Bone marrow (tissue), 2 donors: ENCODE data around the gene DACH1.

Source experiments
- DNase-seq, 2 donors: peaks; one replicate each; lab custom pipeline; 2025; lab: John Stamatoyannopoulos, UW

The DACH1 gene

DNA sequence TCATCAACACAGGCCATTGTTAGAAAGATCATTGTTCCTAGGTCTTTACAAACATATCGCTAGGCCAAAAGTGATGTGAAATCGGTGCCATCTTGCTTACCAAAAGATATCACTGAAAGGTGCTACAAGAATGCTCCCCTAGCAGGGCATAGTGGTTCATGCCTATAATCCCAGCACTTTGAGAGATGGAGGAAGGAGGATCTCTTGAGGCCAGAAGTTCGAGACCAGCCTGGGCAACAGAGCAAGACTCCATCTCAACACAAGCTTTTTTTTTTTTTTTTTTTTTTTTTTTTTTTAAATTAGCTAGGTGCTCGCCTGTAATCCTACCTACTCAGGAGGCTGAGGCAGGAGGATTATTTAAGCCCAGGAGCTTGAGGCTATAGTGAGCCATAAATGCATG, 92.1 kb downstream of the DACH1 start:
- DNase-seq, result no peak

- DNase-seq, result no peak
Observed at GRCh38 chr13:71773531-71773930, 93.5 kb downstream of the DACH1 start.

GRCh38 chr13:71772361-71772760, 94.6 kb downstream of the DACH1 start:
- DNase-seq, result no peak

GRCh38 chr13:71771144-71771543, 95.9 kb downstream of the DACH1 start:
- DNase-seq, result no peak

DNA sequence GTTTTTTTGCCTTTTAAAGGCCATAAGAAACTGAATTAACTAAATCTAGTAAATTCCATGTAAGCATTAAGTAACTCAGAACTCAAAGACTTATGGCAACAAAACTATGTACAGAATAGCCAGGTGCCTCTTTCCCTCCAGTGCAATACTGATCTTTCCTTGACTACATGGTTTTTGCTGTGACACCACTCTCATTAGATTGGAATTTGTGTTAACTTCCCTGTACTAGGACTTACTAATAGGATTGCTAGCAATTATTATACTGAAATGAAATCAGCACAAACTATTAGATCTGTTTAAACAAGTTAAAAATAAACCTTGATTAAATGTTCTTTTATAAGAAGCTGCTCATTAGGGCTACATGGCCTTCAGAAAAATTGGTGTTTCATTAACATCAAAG, 96.3 kb downstream of the DACH1 start:
- no peak for DNase-seq

DNA sequence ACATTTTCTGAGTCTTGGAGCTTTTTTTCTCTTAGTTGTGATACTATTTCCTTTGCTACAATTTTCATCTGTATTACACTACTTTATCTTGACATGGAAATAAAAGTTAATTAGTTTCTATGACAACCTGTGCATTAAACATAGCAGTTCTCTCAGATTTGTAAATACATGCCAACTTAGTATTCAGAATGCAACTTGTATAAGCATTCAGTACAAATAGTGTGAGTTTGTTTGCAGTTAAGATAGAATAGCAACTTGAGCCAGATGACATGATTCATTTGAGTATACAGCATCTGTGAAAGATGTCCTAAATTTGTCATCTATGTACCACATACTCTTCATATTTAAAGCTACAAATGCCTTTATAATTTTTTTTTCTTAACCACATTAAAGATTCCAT, 98.1 kb downstream of the DACH1 start:
- DNase-seq, result no peak

- DNase-seq, result no peak
Observed at GRCh38 chr13:71759651-71760511, 107.1 kb downstream of the DACH1 start.

DNA sequence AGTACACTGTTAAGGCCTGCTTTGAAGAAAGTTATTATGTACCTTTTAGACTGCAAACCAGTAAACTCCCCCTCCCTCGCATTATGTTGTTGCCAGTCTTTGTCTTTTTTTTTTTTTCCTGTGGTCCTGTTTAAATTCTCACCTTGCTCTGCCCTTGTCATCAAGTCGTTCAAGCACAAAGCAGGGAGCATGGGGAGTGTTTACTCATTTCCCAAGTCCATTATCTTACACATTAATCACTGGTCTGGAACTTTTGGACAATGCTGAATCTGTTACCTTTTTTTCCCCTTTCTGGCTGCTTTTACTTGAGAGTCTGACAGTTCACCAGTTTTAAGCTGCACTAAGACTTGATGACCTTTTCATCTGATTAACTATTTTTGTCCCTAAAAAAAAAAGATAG, 108.2 kb downstream of the DACH1 start:
- DNase-seq, result no peak

- DNase-seq, result no peak
Observed at GRCh38 chr13:71754407-71754974, 112.5 kb downstream of the DACH1 start.

DNA sequence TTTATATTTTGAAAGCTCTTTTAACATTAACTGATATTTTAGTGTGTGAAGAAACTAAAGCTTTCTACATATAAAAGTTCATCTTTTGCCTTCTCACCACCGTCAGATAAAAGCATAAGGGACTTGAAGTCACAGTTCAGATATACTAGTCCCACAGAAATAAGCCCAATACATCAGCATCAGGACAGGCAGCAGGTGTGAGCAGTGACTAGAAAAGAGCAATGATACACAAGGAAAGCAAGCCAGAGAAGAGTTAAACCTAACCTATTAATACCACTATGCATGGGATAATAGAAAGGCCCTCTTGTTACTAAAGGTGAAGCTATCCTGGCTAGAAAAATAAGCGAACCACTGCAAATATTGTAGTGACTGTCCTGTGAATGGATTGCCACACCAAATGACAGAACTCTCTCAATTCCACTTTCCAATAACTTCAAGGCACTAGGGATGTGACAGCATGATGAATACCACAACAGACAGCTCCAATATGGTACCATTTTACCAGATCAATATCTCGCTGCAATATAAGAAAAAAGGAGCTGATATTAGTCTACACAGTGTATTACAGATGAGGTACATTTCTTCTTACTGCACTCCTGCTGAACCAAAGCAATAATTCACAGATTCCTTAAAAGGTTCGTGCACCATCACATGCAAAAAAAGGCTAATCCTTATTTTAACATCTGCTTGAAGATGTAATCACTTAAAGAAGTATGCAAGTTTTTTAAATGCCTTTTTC, 114.1 kb downstream of the DACH1 start:
- DNase-seq, result no peak

DNA sequence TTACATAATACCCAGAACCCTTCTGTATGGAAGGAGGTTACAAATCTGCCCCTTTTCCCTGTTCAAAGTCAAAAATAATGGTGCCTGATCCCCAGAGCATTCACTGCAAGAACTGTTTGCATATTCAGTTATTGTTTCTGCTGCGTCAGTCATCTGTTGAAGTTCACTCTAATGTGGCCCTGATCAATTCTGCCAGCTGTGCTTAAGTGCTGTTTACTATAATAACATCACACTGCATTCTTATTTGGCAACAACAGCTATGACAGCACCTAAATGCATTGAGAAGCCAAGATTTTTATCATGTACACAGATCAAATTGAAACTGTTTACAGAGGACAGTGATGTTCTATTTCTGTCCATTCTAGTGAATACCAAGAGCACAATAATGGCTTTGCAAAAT, 115.9 kb downstream of the DACH1 start:
- DNase-seq, result no peak

DNA sequence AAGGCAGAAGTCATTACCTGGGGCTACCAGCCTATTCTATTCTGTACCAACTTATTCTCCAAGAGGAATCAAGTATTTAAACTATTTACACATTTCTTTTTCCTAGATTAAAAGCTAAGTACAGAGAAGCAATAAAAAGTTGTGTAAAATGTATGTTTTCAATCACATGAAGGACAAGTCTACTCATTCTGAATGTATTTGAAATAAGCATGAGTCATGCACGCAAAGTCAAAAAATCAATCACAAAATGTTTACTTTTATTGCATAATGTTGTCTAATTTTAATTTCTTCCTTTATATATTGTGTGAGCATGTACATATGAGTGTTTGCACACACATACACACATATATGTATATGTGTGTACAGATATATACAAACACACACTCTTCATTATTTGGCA, 136.7 kb downstream of the DACH1 start:
- no peak for DNase-seq

DNA sequence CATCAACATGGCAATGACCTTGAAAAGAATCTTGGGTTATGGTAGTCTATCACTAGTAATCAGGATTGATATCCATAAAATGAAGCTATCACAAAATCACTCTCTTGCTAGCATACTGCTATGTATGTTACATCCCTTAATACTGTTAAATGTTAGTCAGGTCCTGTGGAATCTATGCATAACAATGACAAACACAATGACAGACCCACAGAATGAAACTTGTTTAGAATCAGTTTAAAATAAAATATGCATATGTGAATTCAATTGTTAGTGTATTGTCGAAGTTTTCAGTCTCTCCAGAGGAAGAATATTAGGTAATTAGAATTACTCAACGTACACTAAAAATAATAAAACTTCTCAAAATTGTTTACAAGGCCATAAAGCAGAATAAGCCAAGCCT, 137.6 kb downstream of the DACH1 start:
- DNase-seq, result no peak

DNA sequence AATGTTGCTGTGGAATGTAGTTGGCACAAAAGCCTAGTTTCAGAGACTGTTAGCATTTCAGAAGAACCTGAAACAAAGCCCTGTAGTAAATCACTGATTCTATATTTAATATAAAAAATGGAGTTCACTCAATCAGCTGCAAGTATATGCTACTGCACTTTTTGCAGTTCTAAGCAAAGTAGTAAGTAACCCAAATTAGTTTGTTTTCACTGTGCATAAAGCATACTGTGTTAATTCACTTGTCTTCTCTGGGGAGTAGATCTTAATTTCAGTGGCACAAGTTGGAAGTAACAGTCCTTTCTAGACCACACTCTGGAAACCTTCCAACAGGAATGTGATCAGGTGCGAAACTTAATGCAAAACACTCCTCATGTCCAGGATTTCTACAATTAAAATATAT, 139.3 kb downstream of the DACH1 start:
- DNase-seq, result no peak

DNA sequence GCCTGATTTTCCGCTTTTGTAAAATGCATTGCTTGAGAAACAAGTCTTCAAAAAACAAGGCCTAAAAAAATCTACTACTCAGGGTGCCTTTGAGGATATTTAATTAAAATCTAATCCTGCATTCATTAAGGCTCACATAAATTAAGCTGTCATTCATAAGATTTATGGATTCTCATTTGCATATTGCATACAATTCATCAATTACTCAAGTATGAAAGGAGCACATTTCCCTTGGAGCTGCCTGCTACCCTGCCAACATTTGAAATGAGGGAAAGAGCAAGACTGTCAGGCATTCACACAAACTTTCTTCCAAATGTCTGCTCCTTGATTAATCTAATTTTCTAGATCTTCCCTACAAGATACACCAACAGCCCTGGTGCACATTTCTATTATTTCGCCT, 140.0 kb downstream of the DACH1 start:
- DNase-seq, result no peak

DNA sequence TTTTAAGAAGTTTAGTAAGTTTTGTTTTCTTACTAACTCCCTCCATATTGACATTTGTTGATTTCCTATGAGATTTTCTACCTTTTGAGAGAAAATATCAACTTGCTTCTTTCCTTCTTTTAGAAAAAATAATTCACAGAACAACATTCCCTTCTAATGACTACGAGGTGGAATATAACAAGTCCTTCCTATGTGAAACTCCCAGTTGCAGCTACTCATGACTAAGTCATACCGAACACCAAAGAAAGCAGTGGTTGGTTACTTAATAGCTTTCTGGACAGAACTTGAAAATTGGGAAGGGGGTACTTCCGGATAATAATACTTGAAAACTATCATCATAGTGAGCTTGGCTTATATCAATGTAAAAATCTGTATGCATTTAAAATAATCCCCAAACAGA, 144.8 kb downstream of the DACH1 start:
- no peak for DNase-seq

DNA sequence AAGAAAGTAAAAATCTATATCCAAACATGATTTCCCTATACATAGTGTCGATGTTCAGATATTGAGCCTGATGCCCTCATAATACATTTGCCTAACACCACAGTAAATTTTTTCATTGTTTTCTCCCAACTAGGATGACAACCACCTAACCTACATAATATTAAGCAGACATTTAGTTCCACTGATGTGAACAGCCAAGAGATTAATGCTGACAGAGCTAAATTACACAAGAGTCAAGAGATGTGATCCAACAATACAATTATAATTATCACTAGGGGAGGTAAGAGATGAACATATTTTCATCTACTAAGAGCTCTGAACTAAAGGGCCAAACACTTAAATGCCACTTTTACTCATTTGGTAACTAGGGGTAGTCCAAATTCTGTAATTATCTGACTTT, 145.9 kb downstream of the DACH1 start:
- no peak for DNase-seq

- DNase-seq, result no peak
Observed at GRCh38 chr13:71718931-71719330, 148.1 kb downstream of the DACH1 start.

DNA sequence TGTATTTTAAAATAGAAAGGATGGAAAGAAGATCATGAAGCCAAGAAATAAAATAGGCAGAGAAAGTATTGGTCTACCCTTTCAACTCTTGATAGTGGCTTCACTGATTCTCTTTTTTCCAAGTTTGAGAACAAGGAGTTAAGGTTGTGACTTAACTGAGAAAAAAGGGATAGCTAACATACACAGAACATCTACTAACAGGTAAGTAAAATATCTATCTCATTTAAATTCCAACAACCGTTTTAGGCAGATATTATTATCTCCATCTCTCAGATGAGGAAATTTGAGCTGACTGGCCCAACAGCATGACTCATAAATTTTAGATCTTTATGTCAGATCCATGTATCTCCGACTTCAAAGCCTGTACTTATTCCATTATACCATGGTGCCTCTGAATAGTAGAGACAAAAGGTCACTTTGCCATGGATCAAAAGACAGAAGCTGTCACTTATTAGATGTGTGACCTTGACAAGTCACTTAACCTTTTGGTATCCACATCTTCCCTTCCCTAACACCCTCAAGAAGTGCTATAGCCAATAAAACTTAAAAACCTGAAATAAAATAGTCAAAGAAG, 152.1 kb downstream of the DACH1 start:
- DNase-seq, result no peak

- DNase-seq, result no peak
Observed at GRCh38 chr13:71712988-71713653, 153.9 kb downstream of the DACH1 start.

DNA sequence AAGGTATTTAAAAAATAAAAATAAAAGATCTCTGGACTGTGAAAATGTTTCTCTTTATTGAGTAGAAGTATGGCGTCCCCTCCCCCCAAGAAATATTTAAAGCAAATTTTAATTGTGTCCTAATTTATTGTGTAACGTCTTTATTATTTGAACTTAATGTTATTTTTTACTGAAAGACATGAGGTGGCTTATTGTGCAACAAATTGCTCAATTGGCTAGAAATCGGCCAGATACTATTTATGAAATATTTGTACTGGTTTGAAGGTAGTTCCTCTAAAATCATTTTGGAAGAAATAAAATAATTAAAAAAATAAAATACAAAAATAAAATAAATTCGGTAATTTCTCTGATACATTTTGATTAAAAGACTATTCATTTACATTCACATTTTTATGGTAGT, 162.3 kb downstream of the DACH1 start:
- DNase-seq, result no peak

GRCh38 chr13:71703138-71703537, 163.9 kb downstream of the DACH1 start:
- no peak for DNase-seq
